DMS 273 treated with DMSO at 0.1 percent for 48 hours (cell line): Measurements from ENCODE around the gene PBX3.
"Not testable (repeated sequence)": the region's sequence is repeated elsewhere in the genome, so short reads cannot be mapped to it uniquely, and the experiment has no call there.

Source experiments
- DNase-seq: peaks from one replicate; lab custom pipeline; 2025; lab: John Stamatoyannopoulos, UW

Gene PBX3

GRCh38 chr9:125823874-125824406 is 76.8 kb downstream of the PBX3 start:
- DNase-seq = not testable (repeated sequence)

GRCh38 chr9:125825762-125826161 is 78.6 kb downstream of the PBX3 start:
- DNase-seq = no peak

GRCh38 chr9:125826850-125827249 is 79.7 kb downstream of the PBX3 start:
- no peak for DNase-seq

GRCh38 chr9:125829743-125830142 is 82.6 kb downstream of the PBX3 start:
- no peak for DNase-seq

- no peak for DNase-seq
Measured at GRCh38 chr9:125831054-125831453, 83.9 kb downstream of the PBX3 start.

- no peak for DNase-seq
Measured at GRCh38 chr9:125831616-125832015, 84.4 kb downstream of the PBX3 start.

GRCh38 chr9:125835655-125836054 is 88.5 kb downstream of the PBX3 start:
- no peak for DNase-seq

GRCh38 chr9:125839317-125839716 is 92.1 kb downstream of the PBX3 start:
- no peak for DNase-seq

GRCh38 chr9:125841444-125841843 is 94.3 kb downstream of the PBX3 start:
- no peak for DNase-seq

GRCh38 chr9:125842242-125842641 is 95.1 kb downstream of the PBX3 start:
- no peak for DNase-seq

GRCh38 chr9:125843646-125844045 is 96.5 kb downstream of the PBX3 start:
- DNase-seq = no peak

- no peak for DNase-seq
Measured at GRCh38 chr9:125844611-125845010, 97.4 kb downstream of the PBX3 start.

GRCh38 chr9:125845271-125845808 is 98.2 kb downstream of the PBX3 start:
- DNase-seq = no peak

GRCh38 chr9:125847735-125848134 is 100.6 kb downstream of the PBX3 start:
- no peak for DNase-seq

GRCh38 chr9:125850106-125850632 is 103.0 kb downstream of the PBX3 start:
- DNase-seq = no peak

- DNase-seq = no peak
Measured at GRCh38 chr9:125850763-125851162, 103.6 kb downstream of the PBX3 start.

- DNase-seq = peak; percentile 65
Measured at GRCh38 chr9:125851979-125852378, 104.8 kb downstream of the PBX3 start.

- DNase-seq = no peak
Measured at GRCh38 chr9:125852386-125852785, 105.2 kb downstream of the PBX3 start.

GRCh38 chr9:125854553-125855275 is 107.5 kb downstream of the PBX3 start:
- no peak for DNase-seq

- no peak for DNase-seq
Measured at GRCh38 chr9:125856331-125856730, 109.2 kb downstream of the PBX3 start.

GRCh38 chr9:125861405-125862058 is 114.4 kb downstream of the PBX3 start:
- no peak for DNase-seq

- DNase-seq = no peak
Measured at GRCh38 chr9:125863923-125864322, 116.8 kb downstream of the PBX3 start.
